ENCODE results near the gene BPIFB4.

DNA sequence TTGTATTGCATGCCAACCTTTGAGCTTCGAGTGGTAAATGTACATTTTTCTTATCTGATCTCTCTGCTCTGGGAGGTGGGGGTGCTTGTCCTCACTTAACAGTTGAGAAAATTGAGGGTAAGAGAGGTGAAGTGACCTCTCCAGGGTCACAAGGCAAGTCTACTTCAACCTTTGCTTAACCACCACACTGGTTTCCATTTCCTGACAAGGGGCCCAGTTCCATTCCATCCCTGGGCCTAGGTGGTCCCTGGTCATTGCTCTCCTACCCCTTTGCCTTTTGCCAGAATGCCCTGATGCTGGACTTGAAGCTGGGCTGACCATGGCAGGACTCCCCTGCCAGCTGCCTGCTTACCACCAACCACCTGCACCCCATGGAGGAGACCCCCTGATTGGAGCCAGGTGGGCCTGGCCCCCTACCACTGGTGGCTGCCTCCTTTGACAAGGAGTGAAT is 35.7 kb upstream of the BPIFB4 start:
- no peak for TF ChIP-seq EZH2phosphoT487 (IDR thresholded peaks at IDR 0.05; ENCODE audit: insufficient read depth, low read depth)
- TF ChIP-seq EZH2 (IDR thresholded peaks at IDR 0.05; ENCODE audit: insufficient read depth, poor library complexity, severe bottlenecking), result no peak

Measured in GM23248 (cell line).